Activated CD4-positive, CD25-positive, alpha-beta regulatory T cell treated with anti-CD3 and anti-CD28 coated beads, Interleukin-2, amount 50 U/mL, for 72 hours (primary cell): ENCODE data around the gene BRAF.
"Not testable (repeated sequence)": the region's sequence is repeated elsewhere in the genome, so short reads cannot be mapped to it uniquely, and the experiment has no call there.

Source experiments
- DNase-seq: peaks from one replicate; pipeline ENCODE4 v3.0.0; 2021

Gene BRAF

DNA sequence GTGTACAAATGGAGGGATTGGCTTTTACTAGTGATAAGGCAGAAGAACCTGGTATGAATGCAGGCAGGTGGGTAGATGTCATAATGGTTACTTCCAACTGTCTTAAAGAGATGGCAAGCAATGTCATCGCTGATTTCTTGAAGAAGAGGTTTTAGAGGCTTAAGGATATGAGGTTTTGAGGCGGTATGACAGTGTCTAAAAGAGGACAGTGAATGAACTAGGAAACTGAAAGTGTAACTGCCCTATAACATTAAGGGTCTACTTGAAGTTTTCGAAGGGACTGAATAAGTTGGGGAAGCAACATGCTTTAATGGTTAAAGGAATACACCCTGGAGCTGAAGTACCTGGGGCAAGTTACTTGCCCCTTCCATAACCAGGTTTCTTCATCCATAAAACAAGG is 157.3 kb downstream of the BRAF start:
- DNase-seq: no peak

- not testable (repeated sequence) for DNase-seq
Observed at GRCh38 chr7:140765441-140765840, 159.3 kb downstream of the BRAF start.

- DNase-seq: not testable (repeated sequence)
Observed at GRCh38 chr7:140763166-140763565, 161.6 kb downstream of the BRAF start.

DNA sequence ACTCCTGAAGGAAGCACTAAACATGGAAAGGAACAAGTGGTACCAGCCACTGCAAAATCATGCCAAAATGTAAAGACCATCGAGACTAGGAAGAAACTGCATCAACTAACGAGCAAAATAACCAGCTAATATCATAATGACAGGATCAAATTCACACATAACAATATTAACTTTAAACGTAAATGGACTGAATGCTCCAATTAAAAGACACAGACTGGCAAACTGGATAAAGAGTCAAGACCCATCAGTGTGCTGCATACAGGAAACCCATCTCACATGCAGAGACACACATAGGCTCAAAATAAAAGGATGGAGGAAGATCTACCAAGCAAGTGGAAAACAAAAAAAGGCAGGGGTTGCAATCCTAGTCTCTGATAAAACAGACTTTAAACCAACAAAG is 163.4 kb downstream of the BRAF start:
- not testable (repeated sequence) for DNase-seq

- no peak for DNase-seq
Observed at GRCh38 chr7:140754506-140754905, 170.2 kb downstream of the BRAF start.

DNA sequence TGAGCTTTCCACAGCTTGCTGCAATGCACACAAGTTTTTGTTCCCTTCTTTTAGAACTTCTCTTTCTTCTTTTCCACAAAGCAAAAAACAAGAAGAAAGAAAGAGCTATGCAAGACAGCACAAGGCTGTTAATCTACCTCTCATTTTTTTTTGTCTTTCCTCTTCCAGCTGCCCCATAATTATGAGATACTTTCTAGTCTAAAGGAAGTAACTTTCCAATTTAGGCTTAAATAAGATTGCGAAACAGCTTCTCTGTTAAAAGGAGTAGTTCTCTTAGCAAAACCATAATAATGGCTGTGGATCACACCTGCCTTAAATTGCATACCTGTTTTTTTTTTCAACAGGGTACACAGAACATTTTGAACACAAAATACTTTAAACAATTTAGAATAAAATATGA is 172.2 kb downstream of the BRAF start:
- DNase-seq: no peak

DNA sequence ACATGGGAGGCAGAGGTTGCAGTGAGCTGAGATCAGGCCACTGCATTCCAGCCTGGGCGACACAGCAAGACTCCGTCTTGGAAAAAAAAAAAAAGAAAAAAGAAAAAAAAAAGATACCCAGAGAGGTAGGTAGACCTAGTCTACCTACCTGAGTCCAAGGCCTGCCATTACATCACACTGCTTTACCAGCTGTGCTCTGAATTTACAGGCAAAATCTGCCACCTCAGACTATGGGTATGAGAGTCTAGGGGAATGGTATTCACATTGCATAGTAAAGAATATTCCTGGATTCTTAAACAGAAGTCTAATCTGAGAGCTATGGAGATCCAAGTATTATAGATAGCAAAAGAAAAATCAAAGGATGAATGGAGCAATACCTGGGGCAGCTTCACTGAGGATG is 178.0 kb downstream of the BRAF start:
- DNase-seq: no peak

DNA sequence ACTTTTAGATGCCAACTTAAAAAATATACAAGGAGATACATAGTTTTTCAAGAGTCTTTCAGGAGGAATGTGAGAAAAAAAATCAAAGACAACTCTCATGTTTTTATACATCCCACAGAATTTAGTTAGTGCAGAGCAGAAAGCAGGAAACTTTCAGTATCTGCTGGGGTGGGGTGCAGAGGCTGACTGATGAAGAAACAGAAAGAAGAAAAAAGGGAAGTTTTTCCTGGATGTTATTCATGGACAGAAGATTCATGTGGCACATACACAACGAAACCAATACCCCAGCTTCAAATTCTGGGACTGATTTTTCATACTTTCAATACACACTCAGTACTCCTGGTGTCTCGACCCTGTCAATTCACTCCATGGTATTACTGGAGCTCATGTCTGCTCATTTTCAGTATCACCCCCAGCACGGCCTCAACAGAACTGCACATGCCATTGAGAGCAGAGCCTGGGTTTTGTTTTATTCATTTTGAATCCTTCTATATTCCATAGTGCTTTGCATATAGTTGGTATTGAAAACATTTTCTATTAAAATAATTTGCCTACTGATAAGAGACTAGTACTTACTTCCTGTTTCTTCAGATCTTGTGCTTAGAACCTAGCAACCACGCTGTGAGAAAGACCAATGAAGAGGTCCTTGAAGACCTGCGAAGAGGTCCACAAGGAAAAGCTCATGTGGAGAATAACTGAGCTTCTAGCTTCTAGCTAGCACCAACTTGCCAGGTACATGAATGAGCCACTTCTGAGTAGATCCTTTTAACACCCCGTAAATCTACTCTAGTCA is 179.3 kb downstream of the BRAF start:
- DNase-seq: no peak

GRCh38 chr7:140744005-140744404 is 180.7 kb downstream of the BRAF start:
- DNase-seq: no peak

DNA sequence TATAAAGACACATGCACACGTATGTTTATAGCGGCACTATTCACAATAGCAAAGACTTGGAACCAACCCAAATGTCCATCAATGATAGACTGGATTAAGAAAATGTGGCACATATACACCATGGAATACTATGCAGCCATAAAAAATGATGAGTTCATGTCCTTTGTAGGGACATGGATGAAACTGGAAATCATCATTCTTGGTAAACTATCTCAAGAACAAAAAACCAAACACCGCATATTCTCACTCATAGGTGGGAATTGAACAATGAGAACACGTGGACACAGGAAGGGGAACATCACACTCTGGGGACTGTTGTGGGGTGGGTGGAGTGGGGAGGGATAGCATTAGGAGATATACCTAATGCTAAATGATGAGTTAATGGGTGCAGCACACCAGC is 181.5 kb downstream of the BRAF start:
- not testable (repeated sequence) for DNase-seq

- no peak for DNase-seq
Observed at GRCh38 chr7:140738280-140738679, 186.4 kb downstream of the BRAF start.

DNA sequence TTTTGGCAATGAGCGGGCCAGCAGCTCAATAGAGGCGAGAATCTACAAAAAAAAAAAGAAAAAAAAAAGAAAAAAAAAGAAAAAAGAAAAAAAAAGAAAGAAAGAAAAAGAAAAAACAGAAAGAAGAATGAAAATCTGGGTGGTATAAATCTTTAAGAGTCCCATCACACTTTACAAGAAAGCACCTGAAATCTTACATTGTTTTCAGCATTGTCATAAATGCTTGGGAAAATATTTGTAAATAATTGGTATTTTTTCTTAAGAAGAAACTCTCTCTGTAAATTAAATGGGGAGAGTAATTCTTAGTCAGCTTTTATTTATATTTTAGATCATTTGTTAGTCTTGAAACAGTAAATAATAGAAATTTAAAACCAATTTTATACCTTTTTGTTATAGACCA is 190.0 kb downstream of the BRAF start:
- DNase-seq: no peak

- no peak for DNase-seq
Observed at GRCh38 chr7:140734096-140734495, 190.6 kb downstream of the BRAF start.

DNA sequence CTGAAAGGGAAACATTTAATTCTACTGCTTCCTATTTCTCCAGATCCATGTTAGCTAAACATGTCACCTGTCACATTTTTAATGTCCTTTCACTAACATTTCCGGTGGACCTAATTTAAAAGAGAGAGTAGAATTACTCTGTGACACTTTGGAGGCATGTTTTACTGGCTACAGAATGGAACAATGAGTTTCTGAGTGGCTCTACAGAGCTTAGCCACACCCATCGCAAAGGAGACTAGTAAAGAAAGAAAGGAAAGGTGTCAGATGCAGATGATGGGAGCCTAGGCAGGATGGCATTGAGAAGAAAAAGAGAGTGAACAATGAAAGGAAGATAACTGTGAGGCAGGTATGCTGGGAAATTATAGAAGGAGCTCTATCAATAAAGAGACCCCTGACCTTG is 192.3 kb downstream of the BRAF start:
- DNase-seq: no peak

DNA sequence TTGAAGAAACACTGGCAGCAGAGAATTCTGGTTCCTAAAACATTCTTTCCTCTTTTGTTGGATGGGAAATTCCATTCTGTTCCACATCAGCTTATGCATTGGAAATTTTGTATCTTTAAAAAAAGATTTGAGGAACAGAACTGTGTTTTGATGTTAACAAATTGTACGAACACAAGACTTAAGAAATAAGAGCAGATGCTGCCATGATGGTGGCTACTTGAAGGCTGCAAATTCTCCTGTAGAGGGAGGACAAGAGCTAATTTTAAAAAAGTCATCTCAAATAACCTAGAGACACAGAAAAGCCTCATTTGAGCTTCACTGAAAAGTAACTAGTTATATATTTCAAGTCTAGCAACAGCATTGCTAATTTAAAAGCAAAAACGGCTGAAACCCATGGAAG is 198.4 kb downstream of the BRAF start:
- DNase-seq: no peak

DNA sequence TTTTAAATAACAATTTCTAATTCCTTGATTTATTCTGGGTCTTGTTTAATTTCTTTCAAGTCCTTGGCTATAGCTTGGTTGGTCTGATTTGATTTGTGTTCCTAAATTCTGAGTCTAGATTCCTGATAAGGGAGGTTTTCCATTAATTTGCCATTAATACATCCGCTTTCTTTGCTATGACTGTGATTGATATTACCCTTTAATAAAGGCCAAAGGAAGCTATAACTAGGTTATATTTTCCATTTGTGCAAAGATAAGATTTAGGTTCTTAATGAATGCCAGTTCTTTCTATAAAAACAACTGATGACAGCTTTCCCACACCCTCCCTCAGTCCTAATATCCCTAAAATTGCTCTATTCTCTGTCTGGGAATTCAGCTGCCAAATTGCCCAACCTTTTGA is 200.0 kb downstream of the BRAF start:
- no peak for DNase-seq

DNA sequence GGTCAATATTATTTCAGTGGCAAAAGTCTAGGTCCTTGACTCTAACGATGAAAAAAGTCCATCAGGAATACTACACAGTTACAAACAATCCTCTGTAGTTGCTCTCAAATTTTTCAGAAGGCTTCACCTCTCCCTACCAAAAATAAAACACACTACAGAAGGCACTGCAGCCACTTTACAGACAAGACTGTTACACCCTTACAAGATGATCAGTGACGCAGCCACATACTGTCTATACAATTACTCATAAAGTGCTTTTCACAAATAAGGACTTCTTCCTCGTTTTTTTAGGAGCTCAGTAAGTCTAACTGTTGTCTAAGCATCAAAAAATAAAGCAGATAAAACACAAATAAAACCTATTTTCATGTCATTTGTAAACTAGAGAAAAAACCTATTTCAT is 201.2 kb downstream of the BRAF start:
- DNase-seq: no peak

GRCh38 chr7:140723006-140723405 is 201.7 kb downstream of the BRAF start:
- DNase-seq: no peak

DNA sequence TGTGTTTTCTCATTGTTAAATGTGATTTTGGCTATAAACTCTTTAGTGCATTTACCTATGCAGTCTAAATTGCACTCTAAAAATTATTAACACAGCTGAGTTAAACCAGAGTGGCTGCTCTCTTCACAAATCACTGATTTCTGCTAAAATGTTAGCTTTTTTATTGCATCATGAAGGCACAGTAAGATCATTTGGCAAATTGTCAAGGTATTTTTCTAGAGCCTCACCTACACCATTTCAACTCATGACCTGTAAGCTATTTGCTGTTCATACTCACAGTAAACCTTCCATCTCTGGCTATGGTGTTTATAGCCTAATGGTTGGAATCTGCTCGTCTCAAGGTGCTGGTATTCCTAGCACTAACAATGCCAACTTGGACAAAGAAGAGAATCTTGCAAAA is 202.5 kb downstream of the BRAF start:
- no peak for DNase-seq

GRCh38 chr7:140719721-140720120 is 205.0 kb downstream of the BRAF start:
- no peak for DNase-seq

- no peak for DNase-seq
Observed at GRCh38 chr7:140714331-140715040, 210.2 kb downstream of the BRAF start.

GRCh38 chr7:140712392-140712791 is 212.3 kb downstream of the BRAF start:
- DNase-seq: not testable (repeated sequence)

GRCh38 chr7:140708764-140709163 is 216.0 kb downstream of the BRAF start:
- DNase-seq: not testable (repeated sequence)

DNA sequence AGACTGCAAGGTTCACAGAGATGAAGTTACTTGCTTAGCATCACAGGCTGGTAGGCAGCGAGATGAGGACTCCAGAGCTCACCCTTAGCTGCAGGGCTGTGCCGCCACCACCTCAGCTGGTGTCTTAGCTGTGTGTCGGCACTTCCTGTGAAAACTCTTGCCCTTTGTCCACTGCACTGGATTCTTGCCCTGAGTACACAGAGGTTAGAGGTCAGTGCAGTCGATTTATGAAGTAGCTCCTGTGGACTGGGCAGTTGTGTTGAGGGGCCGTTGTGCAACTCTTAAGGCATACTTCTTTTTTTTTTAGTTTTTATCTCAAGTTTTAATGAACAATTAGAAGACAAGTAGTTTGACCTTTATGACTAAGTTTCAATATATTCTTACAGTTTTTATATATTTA is 217.6 kb downstream of the BRAF start:
- no peak for DNase-seq

DNA sequence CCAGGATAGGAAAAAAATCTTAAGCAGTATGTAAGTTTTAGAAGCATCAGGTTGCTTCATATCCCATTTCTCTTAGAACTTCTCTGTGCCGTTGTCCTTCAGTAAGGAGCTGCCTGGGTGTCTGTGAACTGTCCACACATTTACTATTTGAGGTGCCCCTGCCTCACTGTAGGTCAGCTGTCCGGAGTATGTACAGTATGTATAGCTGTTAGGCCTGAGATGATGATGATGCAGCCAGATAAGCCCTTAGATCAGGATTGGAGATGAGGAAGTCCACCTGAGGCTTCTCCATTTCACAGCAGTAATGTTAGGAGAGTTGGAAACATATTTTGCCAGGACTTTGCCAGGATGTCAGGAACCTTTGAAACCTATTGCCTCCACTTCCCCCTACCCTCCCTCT is 220.5 kb downstream of the BRAF start:
- DNase-seq: no peak
